GM12865 (cell line): Measurements from ENCODE around the gene MEP1A.

Experiments used
- DNase-seq: peaks from one replicate; pipeline ENCODE4 v3.0.0; 2010; ENCODE audit warnings: low read depth
- H3K4me3 ChIP-seq: 2 replicates; pipeline ENCODE4 v1.5.1; 2011; ENCODE audit warnings: mild to moderate bottlenecking, low read depth, low read length, control low read depth
- CTCF ChIP-seq: IDR thresholded peaks from 2 replicates; pipeline ENCODE4 v1.5.1; 2011; ENCODE audit warnings: low read length, control low read depth, low read depth, inconsistent platforms; ENCODE audit not compliant: insufficient read depth; ENCODE audit errors: missing control alignments

Gene MEP1A

GRCh38 chr6:46751658-46752057 lies 41.5 kb upstream of the MEP1A start:
- DNase-seq = no peak
- no peak for TF ChIP-seq CTCF
- H3K4me3 ChIP-seq = no peak overlapping the region

GRCh38 chr6:46755865-46756264 lies 37.3 kb upstream of the MEP1A start:
- TF ChIP-seq CTCF = no peak
- no peak for DNase-seq
- no peak overlapping the region for H3K4me3 ChIP-seq

- no peak for TF ChIP-seq CTCF
- no peak for DNase-seq
These were observed 36.5 kb upstream of the MEP1A start for GRCh38 chr6:46756469-46757213.

GRCh38 chr6:46757214-46757596 lies 36.0 kb upstream of the MEP1A start:
- H3K4me3 ChIP-seq = no peak overlapping the region
- DNase-seq = no peak
- TF ChIP-seq CTCF = no peak

More at GRCh38 chr6:46756469-46757213, 36.5 kb upstream of the MEP1A start:
- no peak overlapping the region for H3K4me3 ChIP-seq

GRCh38 chr6:46758960-46759753 lies 34.0 kb upstream of the MEP1A start:
- no peak for DNase-seq
- no peak for TF ChIP-seq CTCF

GRCh38 chr6:46760925-46761324 lies 32.3 kb upstream of the MEP1A start:
- TF ChIP-seq CTCF = no peak
- no peak for DNase-seq
- H3K4me3 ChIP-seq = no peak overlapping the region

More at GRCh38 chr6:46758960-46759753, 34.0 kb upstream of the MEP1A start:
- H3K4me3 ChIP-seq = no peak overlapping the region
